Inferior parietal cortex (tissue), 1 donor: ENCODE measurements around the gene PTPRG.

ENCODE experiments used
- DNase-seq: peaks from one replicate; pipeline ENCODE4 v3.0.0-alpha.2; 2016; ENCODE audit errors: extremely low spot score

Gene PTPRG

DNA sequence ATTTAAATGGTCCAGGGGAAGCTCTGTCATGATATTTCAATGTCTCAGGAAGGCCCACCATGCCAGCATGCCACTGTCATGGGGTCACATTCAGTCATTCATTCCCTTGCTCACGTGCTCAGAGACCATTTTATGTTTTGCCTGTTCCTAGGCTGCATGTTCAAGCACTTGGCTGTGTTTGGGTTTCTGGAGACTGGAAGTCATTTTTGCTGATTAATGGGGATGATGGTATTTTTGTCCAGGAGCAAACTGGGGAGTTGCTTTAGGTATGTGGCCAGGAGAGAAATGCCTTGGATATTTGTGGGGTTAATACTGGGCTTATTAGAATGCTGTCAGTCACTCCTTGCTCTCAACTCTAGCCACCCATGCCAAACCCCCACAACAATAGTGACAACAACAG, 303.5 kb downstream of the PTPRG start:
- no peak for DNase-seq

DNA sequence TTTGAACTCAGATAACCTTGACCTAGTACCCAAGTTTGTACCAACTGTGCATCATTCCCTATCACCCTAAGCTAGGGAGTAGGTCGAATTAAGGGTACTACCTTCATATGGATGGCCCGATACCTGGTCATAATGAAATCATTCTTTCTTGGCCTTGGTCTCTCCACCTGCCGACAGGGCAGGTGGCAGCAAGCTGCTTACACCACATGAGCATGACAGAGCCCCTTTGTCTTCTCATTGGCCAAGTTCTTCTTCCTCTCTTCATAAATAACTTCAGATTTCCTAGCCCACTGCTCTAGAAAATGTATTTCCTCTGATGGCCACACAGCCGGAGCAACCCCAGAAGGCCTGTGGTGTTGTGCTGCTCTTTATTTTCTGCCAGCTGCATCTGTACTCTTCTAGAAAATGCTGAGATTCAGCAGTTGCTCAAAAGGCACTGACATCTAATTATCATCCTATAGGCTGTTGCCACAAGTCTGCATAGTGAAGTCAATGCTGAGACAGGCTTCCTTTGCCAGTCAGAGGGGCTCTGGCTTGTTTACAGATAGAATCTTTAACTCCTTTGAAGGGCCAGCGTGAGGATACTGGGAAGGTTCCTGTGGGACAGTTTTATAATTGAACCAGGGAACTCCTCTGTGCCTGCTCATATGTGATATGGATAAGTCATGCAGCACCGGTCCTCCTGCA, 304.2 kb downstream of the PTPRG start:
- DNase-seq: no peak

DNA sequence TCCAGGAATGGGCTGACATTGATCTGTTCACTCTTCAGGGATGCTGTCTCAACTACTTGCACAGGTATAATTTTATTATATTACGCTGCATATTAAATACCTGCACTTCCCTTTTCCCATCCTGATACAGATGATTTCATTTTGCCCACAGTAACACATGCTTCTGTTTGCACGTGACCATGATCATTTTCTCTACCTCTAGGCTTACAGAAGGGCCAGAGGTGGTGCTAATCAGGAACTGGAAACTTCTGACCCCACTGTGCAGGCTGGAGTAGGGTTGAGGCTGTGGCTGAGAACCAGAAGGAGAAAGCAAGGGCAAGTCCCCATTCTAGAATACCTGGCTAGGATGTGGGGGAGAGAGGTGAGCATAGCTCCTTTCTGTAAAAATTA, 304.8 kb downstream of the PTPRG start:
- DNase-seq: no peak

DNA sequence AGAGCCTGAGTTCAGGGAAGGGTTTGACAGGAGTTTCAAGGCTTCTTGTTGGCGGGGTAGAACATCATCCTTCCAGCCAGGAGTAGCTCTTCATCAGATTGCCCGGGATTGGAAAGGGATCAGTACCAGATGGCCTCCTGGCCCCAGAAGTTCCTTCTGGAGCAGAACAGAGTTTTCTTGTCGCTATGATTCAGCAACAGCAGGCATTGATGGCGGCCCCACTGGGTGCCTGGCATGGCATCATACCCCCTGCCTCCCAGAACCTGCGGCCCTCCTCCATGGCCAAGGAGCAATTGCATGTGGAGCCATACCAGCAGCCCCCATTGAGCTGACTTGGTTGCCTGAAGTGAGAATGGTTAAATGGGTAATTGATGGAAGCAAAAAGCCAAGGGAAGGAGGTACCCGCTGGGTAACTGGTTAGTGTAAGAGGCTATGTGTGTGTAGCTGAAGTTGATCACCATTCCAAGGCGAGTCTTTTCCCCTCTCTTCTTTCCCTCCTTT, 305.6 kb downstream of the PTPRG start:
- DNase-seq: no peak

DNA sequence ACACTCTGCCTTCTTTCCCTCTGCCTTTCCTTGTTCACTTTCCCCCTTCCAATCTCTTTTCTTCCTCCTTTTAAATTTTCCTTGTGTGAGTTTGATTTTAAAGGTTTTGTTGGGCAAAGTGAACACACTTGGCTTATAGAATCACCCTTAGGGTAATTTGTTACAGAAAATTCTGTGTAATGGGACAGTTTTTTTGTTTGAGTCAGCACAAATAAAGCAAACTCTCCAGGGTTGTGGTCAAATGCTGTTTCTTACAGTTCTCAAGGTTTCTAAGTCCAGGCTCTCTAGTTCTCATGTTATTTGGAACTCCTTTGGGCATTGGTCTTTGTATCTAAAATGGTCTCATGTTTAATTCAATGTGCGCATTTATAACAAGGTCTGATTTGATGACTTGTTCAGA, 307.1 kb downstream of the PTPRG start:
- DNase-seq: no peak

DNA sequence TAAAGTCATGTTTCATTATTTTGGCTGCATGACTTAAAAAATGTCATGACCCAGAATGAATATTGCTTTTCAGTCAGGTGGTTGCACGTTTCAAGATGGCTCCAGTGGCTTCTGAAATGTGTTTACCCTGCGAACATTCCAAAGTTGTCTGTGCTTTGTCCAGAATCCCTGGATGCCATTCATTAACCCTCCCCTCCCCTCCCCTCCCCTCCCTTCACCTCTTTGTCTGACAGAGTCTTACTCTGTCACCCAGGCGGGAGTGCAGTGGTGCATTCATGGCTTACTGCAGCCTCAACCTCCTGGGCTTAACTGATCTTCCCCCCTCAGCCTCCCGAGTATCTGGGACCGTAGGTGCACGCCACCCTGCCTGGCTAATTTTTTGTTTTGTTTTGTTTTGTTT, 308.0 kb downstream of the PTPRG start:
- no peak for DNase-seq

DNA sequence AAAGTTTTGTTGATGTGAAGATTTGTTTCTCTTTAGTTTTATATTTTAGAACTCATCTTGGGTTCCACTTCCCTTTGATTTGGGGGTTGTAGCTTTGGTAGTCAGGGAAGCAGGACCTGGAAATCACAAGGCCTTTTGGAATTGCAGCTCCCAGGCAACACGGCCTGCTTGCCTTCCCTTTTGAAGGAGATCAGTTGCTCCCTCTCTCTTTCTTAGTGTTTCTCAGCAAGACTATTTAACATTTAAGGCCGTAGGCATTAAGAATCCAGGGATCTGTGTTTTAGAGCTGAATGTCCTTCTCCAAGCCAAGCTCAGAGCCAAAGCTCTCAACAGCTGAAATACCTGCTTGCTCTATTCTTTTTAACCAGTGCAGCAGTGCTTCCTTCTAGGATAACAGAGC, 310.3 kb downstream of the PTPRG start:
- no peak for DNase-seq

DNA sequence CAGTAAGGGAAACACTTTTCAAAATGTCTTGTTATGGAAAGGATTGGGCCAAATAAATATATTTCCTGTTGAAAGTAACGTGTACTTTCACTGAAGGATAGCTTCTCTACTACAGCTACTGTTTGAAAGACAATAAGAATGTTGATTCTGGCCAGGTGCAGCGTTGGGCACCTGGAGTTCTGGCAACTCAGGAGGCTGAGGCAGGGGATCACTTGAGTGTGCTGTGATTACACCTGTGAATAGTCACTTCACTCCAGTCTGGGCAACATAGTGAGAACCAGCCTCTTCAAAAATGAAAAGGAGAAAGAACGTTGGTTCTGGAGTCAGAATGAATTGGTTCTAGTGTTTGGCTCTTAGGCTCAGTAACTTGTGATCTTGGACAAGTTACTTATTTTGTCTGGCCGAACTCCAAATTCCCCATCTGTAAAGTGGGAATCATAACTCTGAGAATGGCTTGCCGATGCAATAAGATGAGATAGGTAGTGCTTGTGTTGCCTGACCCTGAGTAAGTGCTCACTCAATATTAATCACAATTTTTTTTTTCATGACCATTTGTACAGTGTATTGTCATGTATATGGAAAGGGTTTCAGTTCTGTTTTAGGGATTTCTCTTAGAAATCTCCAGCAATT, 310.8 kb downstream of the PTPRG start:
- DNase-seq: no peak

DNA sequence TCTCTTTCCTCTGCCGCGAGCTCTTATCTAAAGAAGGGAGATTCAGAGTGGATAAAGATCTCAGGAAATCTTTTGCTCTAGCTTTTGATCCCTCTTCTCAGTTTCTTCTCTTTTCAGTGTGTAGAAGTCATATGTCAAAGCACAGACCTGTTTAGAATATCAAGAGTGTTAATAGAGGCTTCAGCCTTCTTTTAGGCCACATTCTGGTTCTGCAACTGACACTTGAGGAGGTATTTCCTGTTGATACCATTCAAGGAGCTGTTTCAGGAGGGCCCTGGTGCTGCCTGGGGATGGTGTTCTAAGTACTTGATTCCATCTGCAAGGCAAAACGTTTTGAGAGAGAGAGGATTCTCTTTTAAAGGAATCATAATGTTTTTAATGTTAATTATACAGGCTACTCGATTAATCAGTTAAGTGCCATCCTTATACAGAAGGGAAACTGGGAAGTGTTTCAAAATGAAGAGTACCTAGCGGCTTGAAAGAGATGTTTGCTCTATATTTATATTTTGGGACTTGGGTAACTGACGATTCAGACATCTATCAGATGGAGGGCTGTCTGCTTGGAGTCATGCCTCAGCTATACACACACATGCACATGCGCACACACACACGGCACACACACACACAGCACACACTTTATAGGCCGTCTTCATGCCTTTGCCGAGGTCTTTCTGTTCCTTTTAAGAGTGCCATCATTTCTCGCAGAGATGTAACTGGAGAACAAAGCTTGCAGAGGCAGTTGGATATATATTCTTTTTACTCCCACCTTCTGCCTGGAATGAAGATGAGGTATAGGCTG, 313.9 kb downstream of the PTPRG start:
- no peak for DNase-seq

DNA sequence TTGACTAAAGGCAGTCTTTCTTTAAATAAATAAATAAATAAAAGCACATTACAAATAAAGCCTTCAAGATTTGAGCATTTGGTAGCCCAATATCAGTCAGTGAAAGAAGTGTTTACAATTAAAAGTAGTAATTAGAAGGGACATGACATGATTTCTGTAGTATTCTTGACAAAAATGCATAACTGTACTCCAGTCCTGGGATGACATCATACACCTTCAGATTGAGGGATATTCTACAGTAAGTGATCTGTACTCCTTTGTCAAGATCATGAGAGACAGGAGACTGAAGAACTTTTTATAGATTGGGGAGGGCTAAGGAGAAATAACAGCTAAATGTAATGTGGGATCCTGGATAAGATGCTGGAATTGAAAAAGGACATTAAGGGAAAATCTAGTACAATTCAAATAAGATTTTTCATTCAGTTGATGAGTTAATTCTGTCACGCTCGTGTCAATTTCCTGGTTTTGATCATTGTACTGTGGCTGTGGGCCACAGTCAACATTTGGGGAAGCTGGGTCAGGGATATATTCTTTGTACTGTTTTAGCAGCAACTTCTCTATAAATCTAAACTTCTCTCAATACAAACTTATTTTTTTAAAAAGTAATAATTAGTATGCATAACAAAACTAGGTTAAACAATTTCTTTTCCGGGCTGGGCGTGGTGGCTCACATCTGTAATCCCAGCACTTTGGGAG, 314.8 kb downstream of the PTPRG start:
- no peak for DNase-seq

DNA sequence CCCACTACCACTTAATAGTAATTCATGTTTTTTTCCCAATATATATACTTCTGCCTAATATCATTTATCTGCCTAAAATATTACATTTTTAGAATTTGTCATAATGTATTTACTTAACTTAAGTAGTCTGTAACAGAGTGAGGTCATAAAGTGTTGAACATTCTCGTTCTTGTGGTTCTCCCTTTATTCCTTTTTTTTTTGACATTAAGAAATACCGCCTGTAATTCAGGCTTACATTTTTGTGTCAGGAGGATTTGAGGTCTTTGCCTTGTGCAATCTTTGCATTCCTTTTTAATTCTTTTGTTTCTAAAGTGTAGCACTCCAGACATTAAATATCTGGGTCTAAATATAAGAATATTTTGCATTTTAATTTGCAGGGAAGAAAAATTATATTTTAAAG, 315.4 kb downstream of the PTPRG start:
- no peak for DNase-seq

DNA sequence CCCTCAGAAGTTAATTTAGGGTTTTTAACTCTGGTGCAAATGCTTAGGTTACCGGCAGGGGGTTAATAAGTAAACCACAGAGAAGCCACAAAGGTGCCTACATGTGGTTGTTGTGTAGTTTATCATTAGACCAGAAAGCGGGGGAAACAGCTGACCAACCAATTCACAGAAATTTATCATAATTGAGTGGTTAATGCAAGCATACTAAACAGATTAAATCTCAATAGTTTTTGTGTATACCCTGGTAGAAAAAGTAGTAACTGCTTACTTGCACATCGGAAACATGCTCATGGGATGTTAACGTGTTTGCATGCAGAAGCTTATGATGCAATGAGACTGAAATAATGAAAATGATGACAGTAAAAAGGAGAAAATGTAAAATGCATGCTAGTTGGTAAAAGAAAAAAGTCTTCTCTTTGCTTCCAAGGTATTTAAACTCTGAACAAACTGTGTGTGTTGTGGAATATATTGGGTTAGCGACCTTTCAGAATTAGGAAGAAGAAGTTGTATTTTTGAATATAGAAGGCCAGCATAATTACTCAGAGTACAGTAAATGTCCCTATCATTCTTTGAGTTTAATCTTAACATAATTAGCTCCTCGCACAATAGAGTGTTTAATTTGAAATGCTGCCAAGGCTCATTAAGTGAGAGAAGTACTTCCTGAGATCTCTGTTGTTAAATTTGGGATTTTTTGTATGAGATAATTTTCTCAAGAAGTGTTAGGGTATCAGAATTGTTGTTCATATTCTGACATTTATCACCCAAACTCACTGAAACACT, 316.2 kb downstream of the PTPRG start:
- no peak for DNase-seq

DNA sequence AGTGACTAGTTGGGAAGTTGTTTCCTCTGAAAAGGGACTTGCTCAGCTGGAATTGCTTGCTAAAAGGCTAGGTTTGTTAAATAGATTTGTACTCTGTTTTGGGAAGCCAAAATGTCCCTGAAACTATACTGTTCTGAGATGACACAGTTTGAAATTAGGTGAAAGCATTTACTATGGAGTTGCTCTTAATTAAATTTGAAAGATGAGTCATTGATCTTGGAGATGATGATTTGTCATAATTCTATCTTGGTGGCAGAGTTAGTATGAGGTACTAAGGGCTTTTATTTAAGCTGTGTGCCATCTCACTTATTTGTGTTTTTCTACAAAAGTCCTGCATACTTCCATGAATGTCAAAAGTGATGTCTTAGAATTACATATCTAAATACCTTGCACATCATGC, 320.9 kb downstream of the PTPRG start:
- no peak for DNase-seq

DNA sequence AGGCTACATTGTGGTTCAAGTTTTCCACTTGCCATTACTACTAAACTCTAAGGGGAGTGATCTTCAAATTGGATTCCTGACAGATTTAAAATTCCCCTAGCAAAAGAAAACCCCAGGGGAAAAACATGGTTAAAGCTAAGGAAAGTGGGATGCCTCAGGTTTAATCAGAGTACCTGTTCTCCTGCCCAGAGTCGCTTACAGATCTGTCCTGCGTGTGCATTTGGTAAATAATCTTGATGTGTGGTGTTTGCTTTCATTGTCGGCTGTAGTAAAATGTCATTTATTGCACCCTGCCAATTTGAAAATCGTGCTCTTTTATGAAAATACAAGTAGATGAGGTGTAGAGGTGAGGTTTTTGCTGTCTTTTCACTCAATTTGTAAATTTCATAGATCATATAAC, 323.4 kb downstream of the PTPRG start:
- no peak for DNase-seq

DNA sequence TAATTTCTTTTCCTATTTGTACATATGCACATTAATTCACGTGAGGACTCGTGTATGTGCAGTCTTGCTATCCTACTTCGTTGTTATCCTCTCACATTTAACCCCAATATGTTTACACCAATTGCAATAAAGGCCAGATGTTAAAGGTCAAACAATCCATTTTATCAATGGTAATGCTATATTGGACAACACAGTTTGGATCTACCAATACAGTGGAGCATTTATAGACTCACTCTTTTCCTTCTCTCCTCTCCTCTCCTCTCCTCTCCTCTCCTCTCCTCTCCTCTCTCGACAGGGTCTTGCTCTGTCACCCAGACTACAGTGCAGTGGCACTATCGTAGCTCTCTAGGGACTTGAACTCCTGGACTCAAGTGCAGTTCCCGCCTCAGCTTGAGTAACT, 324.0 kb downstream of the PTPRG start:
- no peak for DNase-seq

DNA sequence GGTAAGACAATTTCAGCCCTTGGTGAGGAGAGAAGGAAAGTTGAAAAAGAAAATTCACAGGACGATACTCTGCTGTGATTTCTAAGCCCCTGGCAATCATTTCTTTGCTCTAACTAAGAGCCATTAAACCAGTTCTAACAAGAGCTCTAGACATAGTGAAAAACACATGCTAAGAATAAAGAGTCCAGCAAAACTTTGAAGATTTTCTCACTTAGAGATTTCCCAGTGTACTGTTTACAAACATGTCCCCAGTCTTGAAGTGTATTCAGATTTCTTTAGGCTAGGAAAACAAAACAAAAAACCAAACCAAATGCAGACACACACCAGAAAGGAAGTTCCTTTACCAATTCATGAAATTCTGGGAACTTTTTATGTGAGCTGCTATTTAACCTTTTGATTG, 325.8 kb downstream of the PTPRG start:
- no peak for DNase-seq

DNA sequence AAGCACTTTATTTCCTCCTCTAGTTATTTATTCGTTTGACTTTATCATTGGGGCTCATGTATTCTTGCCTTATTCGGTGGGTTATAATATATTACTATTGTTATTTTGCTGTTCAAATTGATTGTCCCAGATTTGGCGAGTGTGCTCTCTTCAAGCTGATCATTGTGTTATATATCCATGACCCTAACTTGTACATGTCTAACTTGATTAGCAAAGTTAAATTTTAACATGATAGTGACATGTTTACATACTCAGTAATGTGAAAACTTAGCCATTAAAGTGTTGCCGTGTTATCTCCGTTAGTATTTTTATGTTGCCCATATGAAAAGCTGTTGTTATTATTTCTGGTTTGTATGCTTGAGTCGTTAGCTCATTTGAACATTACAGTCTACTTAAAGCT, 327.9 kb downstream of the PTPRG start:
- no peak for DNase-seq

DNA sequence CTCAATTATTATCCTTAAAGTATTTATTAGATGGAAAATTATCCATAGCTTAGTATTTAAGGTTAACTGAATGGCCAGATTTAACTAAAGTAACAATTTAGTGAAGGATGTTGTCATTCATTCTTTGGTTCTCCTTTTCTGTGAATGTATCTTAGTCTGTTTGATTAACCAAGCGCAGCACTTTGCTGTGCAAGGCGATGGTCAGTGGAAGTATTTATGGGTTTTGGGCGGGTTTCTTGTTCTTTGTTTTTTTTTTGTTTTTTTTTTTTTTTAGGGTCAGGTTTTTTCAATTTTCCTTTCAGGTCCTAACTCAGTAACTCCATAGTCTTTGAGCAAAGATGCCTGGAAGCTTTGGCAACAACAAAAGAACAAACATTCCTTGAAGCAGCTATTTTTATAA, 328.8 kb downstream of the PTPRG start:
- DNase-seq: no peak

DNA sequence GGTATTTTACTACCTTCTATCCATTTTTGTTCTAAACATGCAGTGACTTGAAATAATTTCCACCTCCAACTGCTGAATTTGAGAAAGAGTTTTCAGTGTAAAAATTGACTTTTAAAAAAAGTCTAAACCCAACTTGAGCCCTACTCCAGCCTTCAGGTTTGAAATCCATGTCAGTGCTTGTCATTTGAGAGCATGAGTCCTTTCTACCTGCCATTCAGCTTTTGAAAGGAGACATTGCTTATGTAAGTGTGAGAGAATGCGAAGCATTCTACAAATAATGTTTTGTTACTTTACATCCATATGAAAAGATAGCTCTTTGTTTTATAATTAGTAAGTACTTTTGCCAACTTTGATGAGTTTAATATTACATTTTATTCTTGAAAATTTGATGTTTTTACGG, 329.2 kb downstream of the PTPRG start:
- no peak for DNase-seq

DNA sequence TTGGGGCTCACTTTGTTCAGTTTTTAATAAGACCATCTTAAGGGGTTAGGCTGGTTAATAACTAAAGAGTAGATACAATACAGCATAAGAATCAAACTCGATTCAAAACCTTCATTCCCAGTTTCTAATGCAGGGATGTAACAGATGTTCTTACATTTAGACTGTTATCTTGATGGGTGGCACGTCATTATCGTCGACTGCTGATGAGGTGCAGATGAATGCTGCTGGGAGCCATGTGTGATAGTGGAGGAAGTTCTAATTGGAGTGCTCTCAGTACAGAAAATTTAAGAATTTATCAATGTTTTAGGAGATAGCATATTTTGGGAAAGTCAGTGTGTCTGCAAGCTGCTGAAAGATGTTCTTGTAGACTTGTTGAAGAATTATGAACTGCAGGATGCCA, 331.5 kb downstream of the PTPRG start:
- DNase-seq: no peak

DNA sequence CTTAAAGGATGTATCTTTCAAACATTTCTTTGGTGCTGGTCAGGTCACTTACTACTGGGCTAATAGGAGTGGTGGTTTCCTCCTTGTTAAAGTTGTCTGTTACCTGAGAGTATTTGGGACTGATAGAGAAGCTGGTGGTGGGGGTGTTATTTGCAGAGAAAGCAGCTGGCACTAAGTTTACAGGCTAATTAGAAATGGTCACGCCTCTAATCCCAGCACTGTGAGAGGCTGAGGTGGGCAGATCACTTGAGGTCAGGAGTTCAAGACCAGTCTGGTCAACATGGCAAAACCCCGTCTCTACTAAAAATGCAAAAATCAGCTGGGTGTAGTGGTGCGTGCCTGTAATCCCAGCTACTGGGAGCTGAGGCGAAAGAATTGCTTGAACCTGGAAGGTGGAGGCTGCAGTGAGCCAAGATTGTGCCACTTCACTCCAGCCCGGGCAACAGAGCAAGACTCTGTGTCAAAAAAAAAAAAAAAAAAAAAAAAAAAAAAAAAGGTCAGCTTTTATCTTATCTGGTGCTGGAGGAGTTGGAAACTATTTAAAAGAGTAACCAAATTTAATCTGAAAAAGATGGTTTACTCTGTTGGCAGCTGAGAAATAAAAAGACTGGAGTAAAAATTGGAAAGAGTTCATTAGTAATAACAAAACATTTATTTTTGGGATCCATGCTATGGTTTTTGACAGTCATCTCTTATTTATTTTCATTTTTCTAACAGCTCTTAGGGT, 332.6 kb downstream of the PTPRG start:
- DNase-seq: no peak
